ENCODE data around the gene NUDT14. TPM values are rescaled to one million over a fixed set of nuclear protein-coding genes. Genes with fewer than 3 reads are reported as not detected.

The NUDT14 gene
- total and polyA plus RNA-seq, 2 of the 8 experiments (the other 6 are each of a cell fraction or from before 2014, with no cell fraction given), result 25.5 to 33.3 TPM

DNA sequence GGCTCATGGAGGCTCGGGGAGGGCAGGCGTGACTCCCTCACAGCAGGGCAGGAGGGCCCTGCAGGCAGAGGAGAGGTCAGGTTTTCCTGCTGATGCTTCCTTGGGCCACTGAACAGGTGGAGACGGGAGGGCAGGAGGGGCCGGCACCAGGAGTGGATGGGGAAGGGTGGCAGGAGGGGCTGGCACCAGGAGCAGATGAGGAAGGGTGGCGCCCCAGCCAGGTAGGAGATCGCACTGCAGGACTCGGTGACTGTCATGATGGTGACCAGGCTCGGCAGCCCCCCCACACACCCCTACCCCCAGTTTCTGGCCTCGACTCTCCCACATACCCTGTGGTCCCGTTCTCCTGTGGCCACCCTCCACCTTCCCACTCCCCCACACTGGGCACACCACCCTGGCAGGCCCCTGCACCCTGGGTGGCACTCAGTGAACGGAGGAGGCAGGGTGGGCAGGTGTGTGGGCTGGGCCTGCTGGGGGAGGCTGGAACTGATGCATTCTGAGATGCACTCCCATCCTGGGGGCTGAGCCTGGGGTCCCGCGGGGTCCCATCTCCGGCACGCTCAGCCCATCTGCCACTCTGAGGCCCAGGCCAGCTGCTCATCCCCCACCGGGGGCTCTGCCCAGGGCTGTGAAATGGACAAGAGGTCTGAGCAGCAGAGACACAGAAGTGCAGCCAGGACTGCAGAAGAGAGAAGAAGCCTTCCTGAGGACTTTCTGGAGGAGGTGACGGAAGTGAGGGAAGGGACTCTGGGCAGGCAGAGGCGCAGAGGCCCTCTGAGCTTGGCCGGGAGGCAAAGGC, 2.8 kb downstream of the NUDT14 start (continued):
- TF ChIP-seq, protein P1, sequence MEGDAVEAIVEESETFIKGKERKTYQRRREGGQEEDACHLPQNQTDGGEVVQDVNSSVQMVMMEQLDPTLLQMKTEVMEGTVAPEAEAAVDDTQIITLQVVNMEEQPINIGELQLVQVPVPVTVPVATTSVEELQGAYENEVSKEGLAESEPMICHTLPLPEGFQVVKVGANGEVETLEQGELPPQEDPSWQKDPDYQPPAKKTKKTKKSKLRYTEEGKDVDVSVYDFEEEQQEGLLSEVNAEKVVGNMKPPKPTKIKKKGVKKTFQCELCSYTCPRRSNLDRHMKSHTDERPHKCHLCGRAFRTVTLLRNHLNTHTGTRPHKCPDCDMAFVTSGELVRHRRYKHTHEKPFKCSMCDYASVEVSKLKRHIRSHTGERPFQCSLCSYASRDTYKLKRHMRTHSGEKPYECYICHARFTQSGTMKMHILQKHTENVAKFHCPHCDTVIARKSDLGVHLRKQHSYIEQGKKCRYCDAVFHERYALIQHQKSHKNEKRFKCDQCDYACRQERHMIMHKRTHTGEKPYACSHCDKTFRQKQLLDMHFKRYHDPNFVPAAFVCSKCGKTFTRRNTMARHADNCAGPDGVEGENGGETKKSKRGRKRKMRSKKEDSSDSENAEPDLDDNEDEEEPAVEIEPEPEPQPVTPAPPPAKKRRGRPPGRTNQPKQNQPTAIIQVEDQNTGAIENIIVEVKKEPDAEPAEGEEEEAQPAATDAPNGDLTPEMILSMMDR (IDR thresholded peaks at IDR 0.05; ENCODE audit: control extremely low read depth in 1 of 3, insufficient read depth in 1 of 3, low read depth in 1 of 3, low read length in 3 of 3), result peak in 2 of 3 experiments; percentile 11 to 35; a peak in 2 of 4 replicates
- TF ChIP-seq BCL11A (IDR thresholded peaks at IDR 0.05; ENCODE audit: low read depth in 2 of 2, low read length in 2 of 2), result no peak
- no peak for TF ChIP-seq ZNF274 (IDR thresholded peaks at IDR 0.05; ENCODE audit: borderline replicate concordance, extremely low read depth, low read length)
- TF ChIP-seq SP4 (IDR thresholded peaks at IDR 0.05; ENCODE audit: low read length), result no peak
- TF ChIP-seq POLR2AphosphoS5 (IDR thresholded peaks at IDR 0.05; ENCODE audit: low read depth, low read length), result no peak
- no peak for TF ChIP-seq SIRT6 (IDR thresholded peaks at IDR 0.05; ENCODE audit: low read length)
